Measurements from ENCODE around the gene PEX6. TPM values are rescaled to one million over a fixed set of nuclear protein-coding genes. Genes with fewer than 3 reads are reported as not detected.
A peak's percentile ranks its signal among the peaks of the same experiment; 100 is the strongest.

The PEX6 gene
- total and polyA plus RNA-seq, 2 experiments from 2014 or later, result 6.5 to 25.1 TPM

GRCh38 chr6:42984924-42985475, 6.0 kb upstream of the PEX6 start:
- Histone ChIP-seq H3K36me3 (ENCODE audit: insufficient read depth) (0 out of 2 replicates have a peak, but pooled peaks cover 5% of the 10 kb centered on the region), H3K4me2 (peak overlapping the region; percentile 88), H3K79me2 (replicated peaks; ENCODE audit: insufficient read depth) (peaks cover 17% of the 10 kb centered on the region), H3K27ac (ENCODE audit: low read depth) (no peak overlapping the region), H3K27me3 (ENCODE audit: insufficient read depth) (no peaks in the 10 kb centered on the region), H4K20me1 (replicated peaks; ENCODE audit: insufficient read depth) (peaks cover 5% of the 10 kb centered on the region; the same call in 1 of the 2 replicates), H3K9me2 (ENCODE audit: insufficient read depth) (no peaks in the 10 kb centered on the region), H3F3A (replicated peaks; ENCODE audit: low read depth) (0 out of 2 replicates have a peak, but pooled peaks cover 9% of the 10 kb centered on the region), H3K4me1 (ENCODE audit: insufficient read depth) (peaks cover 10% of the 10 kb centered on the region), H3K4me3 (peak overlapping the region; percentile 73), H2AFZ (no peak overlapping the region; the same call in 1 of the 2 replicates)
- H3K27ac Mint-ChIP-seq, result no peak overlapping the region
- peak overlapping the region; percentile 88 for H3K4me3 Mint-ChIP-seq
- H3K36me3 Mint-ChIP-seq (ENCODE audit: low read depth), result peaks cover 11% of the 10 kb centered on the region; the same call in 2 of the 3 replicates
- TF ChIP-seq REST (IDR thresholded peaks at IDR 0.05; ENCODE audit: unreplicated experiment), result no peak
- no peak for TF ChIP-seq ZNF462 (CRISPR knock-in tag; IDR thresholded peaks at IDR 0.05)
- TF ChIP-seq CTCF (conservative IDR thresholded peaks at IDR 0.05; ENCODE audit: low read depth in 2 of 2), result no peak
- no peak for TF ChIP-seq POLR2AphosphoS5 (IDR thresholded peaks at IDR 0.05; ENCODE audit: low read depth)
- no peak for TF ChIP-seq STAT1 (IDR thresholded peaks at IDR 0.05; ENCODE audit: unreplicated experiment)
- TF ChIP-seq ZNF114 (CRISPR knock-in tag; IDR thresholded peaks at IDR 0.05), result no peak
- no peak for TF ChIP-seq NANOG (IDR thresholded peaks at IDR 0.05; ENCODE audit: borderline replicate concordance)
- no peak for TF ChIP-seq EZH2 (IDR thresholded peaks at IDR 0.05; ENCODE audit: low read depth, unreplicated experiment)
- TF ChIP-seq EZH2phosphoT487 (IDR thresholded peaks at IDR 0.05; ENCODE audit: unreplicated experiment), result no peak
- no peak for TF ChIP-seq CREB1 (CRISPR knock-in tag; IDR thresholded peaks at IDR 0.05; ENCODE audit: low read depth)
- TF ChIP-seq ETS1 (IDR thresholded peaks at IDR 0.05), result no peak
- TF ChIP-seq JUNB (IDR thresholded peaks at IDR 0.05; ENCODE audit: unreplicated experiment), result no peak
- no peak for TF ChIP-seq ZNF331 (CRISPR knock-in tag; IDR thresholded peaks at IDR 0.05; ENCODE audit: low read depth)
- DNase-seq (ENCODE audit: low spot score) (peak; percentile 65), ATAC-seq (peak; percentile 44)
- H3K9me3 Mint-ChIP-seq, result no peaks in the 10 kb centered on the region
- peaks cover 10% of the 10 kb centered on the region for H3K27me3 Mint-ChIP-seq (ENCODE audit: insufficient read depth, low read depth, poor library complexity)
- H3K4me1 Mint-ChIP-seq, result peaks cover 18% of the 10 kb centered on the region

All from GM23338 (cell line).